Activated naive CD4-positive, alpha-beta T cell treated with anti-CD3 and anti-CD28 coated beads, Interleukin-2, amount 50 U/mL, for 24 hours (primary cell): ENCODE results near the gene EPN1.
A peak's percentile ranks its signal among the peaks of the same experiment; 100 is the strongest.

Source experiments
- H3K27ac Mint-ChIP-seq: one replicate; pipeline ENCODE4 v1.8.0; 2021; ENCODE audit warnings: mild to moderate bottlenecking, mixed read lengths
- H3K27me3 Mint-ChIP-seq: one replicate; pipeline ENCODE4 v1.8.0; 2021; ENCODE audit warnings: mixed read lengths
- H3K36me3 Mint-ChIP-seq: one replicate; pipeline ENCODE4 v1.8.0; 2021; ENCODE audit warnings: mixed read lengths
- H3K4me1 Mint-ChIP-seq: one replicate; pipeline ENCODE4 v1.8.0; 2021; ENCODE audit warnings: mixed read lengths
- H3K4me3 Mint-ChIP-seq: one replicate; pipeline ENCODE4 v1.8.0; 2021; ENCODE audit warnings: mild to moderate bottlenecking, mixed read lengths
- H3K9me3 Mint-ChIP-seq: one replicate; pipeline ENCODE4 v1.8.0; 2021; ENCODE audit warnings: mixed read lengths

Gene EPN1

DNA sequence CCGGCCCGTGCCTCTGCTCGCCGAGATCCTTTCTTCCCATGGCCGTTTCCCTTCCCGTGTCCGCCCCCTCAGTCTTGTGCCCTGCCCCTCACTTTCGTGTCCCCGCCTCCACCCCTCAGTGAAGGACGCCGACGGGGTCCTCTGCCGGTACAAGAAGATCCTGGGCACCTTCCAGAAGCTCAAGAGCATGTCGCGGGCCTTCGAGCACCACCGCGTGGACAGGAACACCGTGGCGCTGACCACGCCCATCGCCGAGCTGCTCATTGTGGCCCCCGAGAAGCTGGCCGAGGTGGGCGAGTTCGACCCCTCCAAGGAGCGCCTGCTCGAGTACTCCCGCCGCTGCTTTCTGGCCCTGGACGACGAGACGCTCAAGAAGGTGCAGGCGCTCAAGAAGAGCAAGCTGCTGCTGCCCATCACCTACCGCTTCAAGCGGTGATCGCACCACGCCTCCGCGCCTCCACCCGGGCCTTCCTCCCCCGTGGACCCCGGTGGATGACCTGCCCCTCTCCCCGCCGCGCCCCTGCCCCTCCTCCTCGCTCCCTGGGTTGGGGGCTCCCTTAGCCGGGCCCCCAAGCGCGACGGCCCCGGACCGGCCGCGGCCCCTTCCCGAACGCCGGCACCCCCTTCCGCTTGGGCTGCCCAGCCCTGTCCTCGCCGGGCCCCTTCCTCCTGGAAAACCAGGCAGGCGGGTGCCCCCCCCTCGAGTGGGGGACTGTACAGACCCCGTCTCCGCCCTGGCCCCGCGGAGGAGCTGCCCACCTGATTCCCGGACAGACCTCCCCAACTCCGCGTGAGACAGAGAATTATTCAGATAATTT, 22.5 kb upstream of the EPN1 start:
- H3K4me1 Mint-ChIP-seq = peaks cover 35% of the 10 kb centered on the region

DNA sequence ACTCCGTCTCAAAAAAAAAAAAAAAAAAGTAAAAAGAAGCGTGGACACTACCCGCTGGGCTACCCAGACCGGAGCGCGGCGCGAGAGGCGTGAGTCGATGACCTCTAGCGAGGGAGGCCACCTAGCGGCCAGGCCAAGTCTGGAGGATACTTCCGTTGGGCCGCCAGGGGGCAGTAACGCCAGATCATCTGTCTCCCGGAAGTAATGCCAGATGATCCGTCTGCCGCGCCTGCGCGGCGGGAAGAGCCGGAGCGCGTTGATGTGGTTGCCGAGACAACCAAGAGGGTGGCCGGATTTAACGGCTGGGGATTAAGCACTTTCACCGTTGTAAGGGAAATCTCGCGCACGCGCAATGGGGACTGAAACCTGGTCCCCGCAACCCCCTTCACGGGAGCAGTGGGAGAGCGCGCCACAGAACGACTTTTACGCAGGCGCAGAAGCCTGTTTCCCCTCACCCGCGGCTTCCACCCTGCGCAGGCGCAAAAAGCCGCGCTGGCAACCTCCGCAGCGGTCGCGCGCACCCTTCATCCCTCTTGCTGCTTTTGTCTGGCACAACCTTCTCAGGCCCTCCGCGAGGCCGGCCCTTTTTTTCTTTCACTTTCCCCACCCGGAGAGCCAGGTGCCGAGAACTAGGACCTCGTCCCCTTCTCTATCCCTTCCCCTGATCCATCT, 21.2 kb upstream of the EPN1 start:
- Mint-ChIP-seq H3K9me3 (no peaks in the 10 kb centered on the region), H3K27ac (peak overlapping the region; percentile 97), H3K4me1 (peaks cover 40% of the 10 kb centered on the region), H3K27me3 (no peaks in the 10 kb centered on the region), H3K36me3 (peaks cover 7% of the 10 kb centered on the region), H3K4me3 (peak overlapping the region; percentile 93)

More for the DNA sequence above, 22.5 kb upstream of the EPN1 start:
- Mint-ChIP-seq H3K36me3 (peaks cover 7% of the 10 kb centered on the region), H3K4me3 (no peak overlapping the region), H3K27me3 (no peaks in the 10 kb centered on the region), H3K27ac (no peak overlapping the region), H3K9me3 (no peaks in the 10 kb centered on the region)

DNA sequence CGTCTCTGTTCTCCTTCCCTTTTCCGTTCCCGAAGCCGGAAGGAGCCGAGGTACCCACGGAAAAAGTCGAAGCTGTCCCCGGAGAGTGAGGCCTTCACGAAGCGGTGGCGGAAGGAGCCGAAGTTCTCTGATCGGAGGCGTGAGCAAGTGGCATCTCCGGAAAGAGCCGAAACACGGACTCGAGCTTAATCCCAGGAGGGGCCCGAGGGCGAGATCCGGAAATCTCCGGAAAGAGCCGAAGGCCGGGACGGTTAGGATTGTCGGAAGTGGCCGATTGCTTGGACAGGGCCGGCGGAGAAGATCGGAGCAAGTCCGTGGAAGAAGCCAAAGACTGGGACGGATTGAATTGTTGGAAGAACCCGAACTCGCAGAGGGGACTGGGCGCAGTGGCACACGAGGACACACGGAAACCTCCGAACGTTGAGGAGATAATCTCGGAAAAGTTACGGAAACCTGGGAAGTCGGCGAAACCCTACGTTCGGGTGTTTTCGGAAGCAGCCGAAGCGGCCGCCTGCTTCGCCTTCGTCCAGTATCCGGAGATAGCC, 20.6 kb upstream of the EPN1 start:
- no peaks in the 10 kb centered on the region for H3K9me3 Mint-ChIP-seq
- H3K27ac Mint-ChIP-seq = peak overlapping the region; percentile 97
- peak overlapping the region; percentile 93 for H3K4me3 Mint-ChIP-seq
- H3K36me3 Mint-ChIP-seq = peaks cover 7% of the 10 kb centered on the region
- H3K27me3 Mint-ChIP-seq = no peaks in the 10 kb centered on the region
- H3K4me1 Mint-ChIP-seq = peaks cover 39% of the 10 kb centered on the region

DNA sequence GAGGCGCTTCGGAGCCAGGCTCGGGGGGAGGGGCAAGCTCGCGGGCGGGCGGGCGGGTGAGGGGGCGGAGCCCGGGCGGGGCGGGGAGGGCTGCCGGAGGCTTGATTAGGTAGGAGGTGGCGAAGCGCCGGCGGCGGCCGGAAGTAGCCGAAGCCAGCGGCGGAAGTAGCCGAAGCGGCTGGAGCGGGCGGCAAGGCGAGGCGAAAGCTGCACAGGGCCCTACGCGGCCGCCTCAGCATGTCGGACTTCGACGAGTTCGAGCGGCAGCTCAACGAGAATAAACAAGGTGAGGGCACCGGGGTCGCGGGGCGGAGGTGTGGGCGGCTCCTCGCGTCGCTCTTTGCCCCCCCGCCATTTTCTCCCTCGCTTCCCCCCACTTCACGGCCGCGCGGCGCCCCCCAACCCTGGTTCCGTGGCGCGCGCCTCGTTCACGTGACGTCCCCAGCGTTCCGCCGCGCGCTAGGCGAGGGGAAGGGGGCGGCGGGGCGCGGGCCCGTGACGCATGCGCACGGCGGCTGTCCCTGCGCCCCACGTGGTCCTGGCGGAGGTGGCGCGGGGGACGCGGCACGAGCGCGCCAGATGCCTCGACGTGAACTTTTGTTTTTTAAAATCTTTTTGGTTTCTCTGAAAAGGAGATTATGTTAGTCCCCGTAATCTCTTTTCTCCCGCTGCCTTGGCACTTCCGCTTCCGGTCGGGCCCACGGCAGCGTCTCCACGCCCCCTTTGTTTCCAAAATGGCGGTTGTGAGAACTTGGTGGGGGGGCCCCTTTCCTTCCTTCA, 20.0 kb upstream of the EPN1 start, which contains the start of gene U2AF2:
Gene U2AF2 (plus strand): TSS at position 168 of the 780 bp plus-strand sequence. CDS start 70 bp downstream, at position 238.
- Mint-ChIP-seq H3K4me1 (peaks cover 39% of the 10 kb centered on the region), H3K27ac (peak within 1 kb of the TSS; percentile 99), H3K4me3 (peak within 1 kb of the TSS; percentile 93), H3K27me3 (no peaks in the 10 kb centered on the region), H3K36me3 (peaks cover 7% of the 10 kb centered on the region), H3K9me3 (no peaks in the 10 kb centered on the region)

DNA sequence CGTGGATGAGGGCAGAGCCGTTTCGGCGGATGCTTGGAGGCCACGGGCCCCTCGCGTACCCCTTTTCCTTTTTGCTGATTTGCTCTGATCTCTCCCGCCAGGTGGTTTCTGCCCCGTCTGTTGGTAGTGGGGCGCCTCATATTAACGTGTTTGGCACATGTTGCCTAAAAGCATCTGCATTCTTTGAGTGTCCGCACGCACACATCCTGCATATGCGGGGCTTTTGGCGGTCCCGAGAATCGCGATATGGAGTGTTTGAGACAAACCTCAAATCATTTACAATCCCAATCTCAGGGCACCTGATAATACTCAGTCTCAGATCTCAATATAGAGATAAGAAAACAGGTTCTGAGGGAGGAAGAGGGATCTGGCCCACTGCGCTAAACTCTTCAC, 19.4 kb upstream of the EPN1 start:
- Mint-ChIP-seq H3K9me3 (no peaks in the 10 kb centered on the region), H3K4me1 (peaks cover 40% of the 10 kb centered on the region), H3K27me3 (no peaks in the 10 kb centered on the region), H3K27ac (peak overlapping the region; percentile 99), H3K36me3 (peaks cover 7% of the 10 kb centered on the region), H3K4me3 (peak overlapping the region; percentile 93)

DNA sequence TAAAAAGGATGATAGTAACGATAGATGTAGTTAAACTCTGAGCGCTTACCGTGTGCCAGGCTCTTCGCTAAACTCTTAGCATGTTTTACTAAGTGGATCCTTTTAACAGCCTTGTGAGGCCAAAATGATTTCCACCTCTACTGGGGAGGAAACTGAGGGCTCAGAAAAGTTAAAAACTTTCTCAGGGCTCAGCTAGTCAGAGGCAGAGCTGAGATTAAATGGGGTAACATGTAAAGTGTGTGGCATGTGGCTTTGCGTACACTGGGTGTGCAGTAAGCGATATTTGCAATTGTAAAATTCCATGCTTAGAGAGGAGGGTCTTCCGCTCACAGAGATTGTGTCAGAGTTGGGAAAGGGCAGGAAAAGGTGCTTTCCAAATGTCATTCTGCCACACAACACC, 18.5 kb upstream of the EPN1 start:
- peaks cover 36% of the 10 kb centered on the region for H3K4me1 Mint-ChIP-seq
- peaks cover 7% of the 10 kb centered on the region for H3K36me3 Mint-ChIP-seq
- H3K9me3 Mint-ChIP-seq = no peaks in the 10 kb centered on the region

DNA sequence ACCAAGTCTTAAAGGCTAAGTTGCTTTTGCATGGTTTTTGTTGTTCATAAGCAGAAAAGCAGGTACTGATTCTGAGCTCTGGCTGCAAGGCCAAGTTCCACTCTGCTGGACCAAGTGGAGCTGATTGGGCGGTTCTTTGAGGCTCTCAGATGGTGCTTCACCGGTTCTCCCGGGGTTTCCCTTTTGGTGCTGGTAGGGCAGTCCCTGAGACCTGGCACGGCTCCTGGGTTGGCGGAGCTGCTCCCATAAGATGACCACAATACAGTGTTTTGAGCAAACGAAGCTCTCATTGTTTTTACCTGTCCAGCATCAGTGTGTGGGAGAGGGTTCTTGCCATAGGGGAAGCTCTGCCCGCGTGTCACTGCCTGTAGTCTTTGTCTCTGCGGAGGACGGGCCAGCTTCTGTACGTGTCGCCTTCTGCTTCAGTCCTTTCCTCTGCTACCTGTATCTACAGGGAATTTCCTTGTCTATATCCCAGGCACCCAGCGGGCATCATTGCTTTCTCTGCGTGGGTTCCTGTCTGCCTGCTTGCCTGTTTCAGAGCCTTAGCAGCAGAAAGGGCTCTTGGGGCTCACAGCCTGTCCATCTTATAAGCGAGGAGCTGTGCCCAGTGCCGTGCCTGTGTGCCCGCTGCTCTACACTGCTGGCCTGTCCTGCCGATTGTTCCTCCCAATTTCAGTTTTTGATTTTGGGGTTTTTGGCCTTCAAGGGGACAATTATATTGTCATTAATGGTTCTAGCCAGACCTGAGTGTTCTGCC, 17.9 kb upstream of the EPN1 start:
- H3K36me3 Mint-ChIP-seq = peaks cover 10% of the 10 kb centered on the region
- H3K4me3 Mint-ChIP-seq = peak overlapping the region; percentile 93
- peaks cover 42% of the 10 kb centered on the region for H3K4me1 Mint-ChIP-seq

More for the DNA sequence above, 18.5 kb upstream of the EPN1 start:
- H3K27ac Mint-ChIP-seq = peak overlapping the region; percentile 99
- peak overlapping the region; percentile 93 for H3K4me3 Mint-ChIP-seq
- no peaks in the 10 kb centered on the region for H3K27me3 Mint-ChIP-seq

DNA sequence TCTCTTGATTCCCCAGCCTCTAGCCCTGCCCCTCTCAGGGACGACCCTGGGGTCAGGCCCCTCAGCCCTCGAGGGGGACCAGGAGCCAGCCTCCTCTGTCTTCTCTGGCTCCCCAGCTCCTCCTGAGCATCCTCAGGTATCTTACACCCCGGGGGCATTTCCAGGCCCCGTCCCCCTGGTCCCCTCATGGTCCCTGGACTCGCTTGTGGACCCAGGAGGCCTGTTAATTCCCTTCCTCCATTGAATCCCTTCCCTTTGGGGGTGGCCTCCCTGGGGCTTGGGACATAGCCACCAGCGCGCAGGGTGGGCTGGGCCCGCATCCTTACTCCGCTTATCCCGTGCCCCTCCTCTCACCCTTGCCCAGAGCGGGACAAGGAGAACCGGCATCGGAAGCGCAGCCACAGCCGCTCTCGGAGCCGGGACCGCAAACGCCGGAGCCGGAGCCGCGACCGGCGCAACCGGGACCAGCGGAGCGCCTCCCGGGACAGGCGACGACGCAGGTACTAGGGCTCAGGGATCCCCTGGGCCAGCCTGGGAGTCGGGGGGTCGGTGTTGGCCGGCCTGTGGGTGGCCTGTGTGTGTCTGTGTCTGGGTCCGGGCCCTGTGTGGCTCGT, 16.1 kb upstream of the EPN1 start:
- peaks cover 16% of the 10 kb centered on the region for H3K36me3 Mint-ChIP-seq
- peak overlapping the region; percentile 93 for H3K4me3 Mint-ChIP-seq

More for the DNA sequence above, 17.9 kb upstream of the EPN1 start:
- Mint-ChIP-seq H3K27ac (peak overlapping the region; percentile 85), H3K27me3 (no peaks in the 10 kb centered on the region), H3K9me3 (no peaks in the 10 kb centered on the region)

DNA sequence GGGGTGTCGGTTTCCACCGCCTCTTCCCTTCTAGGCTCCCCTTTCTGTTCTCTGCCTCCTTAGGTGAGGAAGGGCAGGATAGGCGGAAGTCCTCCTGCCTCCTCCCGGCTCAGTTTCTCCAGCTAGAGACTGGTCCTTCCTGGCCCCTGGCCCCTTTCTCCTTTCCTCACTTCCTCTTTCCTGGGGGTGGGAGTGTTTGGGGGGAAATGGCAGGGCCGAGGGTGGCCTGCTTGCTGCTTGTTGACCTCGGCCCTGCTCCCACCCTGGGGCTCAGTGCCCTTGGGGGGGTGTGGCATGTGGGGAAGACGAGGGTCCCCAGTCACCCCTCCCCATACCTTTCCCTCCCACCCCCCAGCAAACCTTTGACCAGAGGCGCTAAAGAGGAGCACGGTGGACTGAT, 15.2 kb upstream of the EPN1 start:
- H3K36me3 Mint-ChIP-seq = peaks cover 16% of the 10 kb centered on the region
- H3K27ac Mint-ChIP-seq = peak overlapping the region; percentile 92
- no peaks in the 10 kb centered on the region for H3K9me3 Mint-ChIP-seq
- peaks cover 58% of the 10 kb centered on the region for H3K4me1 Mint-ChIP-seq
- H3K4me3 Mint-ChIP-seq = peak overlapping the region; percentile 51
- H3K27me3 Mint-ChIP-seq = no peaks in the 10 kb centered on the region

More for the DNA sequence above, 16.1 kb upstream of the EPN1 start:
- Mint-ChIP-seq H3K27ac (peak overlapping the region; percentile 92), H3K27me3 (no peaks in the 10 kb centered on the region), H3K9me3 (no peaks in the 10 kb centered on the region), H3K4me1 (peaks cover 55% of the 10 kb centered on the region)

DNA sequence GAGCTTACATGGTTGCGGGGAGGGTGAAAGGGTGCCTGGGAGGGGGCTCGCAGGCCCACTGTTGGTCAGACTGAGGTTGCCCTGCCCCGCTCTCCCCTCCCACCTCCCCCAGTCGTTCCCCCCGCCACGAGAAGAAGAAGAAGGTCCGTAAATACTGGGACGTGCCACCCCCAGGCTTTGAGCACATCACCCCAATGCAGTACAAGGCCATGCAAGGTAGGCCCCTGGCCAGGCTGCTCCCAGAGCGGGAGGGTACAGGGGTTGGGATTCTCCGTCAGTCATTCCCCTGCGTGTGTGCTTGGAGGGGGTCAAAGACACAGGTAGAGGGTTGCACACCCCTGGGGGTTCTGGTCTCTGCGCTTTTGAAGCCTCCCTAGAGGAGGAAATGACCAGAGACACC, 14.6 kb upstream of the EPN1 start:
- peaks cover 16% of the 10 kb centered on the region for H3K36me3 Mint-ChIP-seq
- H3K27ac Mint-ChIP-seq = peak overlapping the region; percentile 17
- no peak overlapping the region for H3K4me3 Mint-ChIP-seq
- no peaks in the 10 kb centered on the region for H3K27me3 Mint-ChIP-seq
- H3K4me1 Mint-ChIP-seq = peaks cover 58% of the 10 kb centered on the region
- H3K9me3 Mint-ChIP-seq = no peaks in the 10 kb centered on the region

DNA sequence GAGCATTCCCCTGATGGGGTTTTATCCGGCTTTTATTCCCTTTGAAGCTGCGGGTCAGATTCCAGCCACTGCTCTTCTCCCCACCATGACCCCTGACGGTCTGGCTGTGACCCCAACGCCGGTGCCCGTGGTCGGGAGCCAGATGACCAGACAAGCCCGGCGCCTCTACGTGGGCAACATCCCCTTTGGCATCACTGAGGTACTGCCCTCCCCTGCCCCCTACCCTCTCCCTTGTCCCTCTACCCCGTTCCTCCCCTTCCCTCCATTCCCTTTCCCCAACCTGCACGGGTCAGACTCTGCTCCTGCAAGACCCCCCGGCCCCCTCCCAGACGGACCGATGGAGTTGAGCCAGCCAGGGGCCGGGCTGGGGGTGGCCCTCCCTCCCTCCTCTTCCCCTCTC, 14.0 kb upstream of the EPN1 start:
- peaks cover 55% of the 10 kb centered on the region for H3K4me1 Mint-ChIP-seq
- no peaks in the 10 kb centered on the region for H3K27me3 Mint-ChIP-seq
- H3K9me3 Mint-ChIP-seq = no peaks in the 10 kb centered on the region
- peaks cover 13% of the 10 kb centered on the region for H3K36me3 Mint-ChIP-seq
- no peak overlapping the region for H3K27ac Mint-ChIP-seq
- H3K4me3 Mint-ChIP-seq = no peak overlapping the region

DNA sequence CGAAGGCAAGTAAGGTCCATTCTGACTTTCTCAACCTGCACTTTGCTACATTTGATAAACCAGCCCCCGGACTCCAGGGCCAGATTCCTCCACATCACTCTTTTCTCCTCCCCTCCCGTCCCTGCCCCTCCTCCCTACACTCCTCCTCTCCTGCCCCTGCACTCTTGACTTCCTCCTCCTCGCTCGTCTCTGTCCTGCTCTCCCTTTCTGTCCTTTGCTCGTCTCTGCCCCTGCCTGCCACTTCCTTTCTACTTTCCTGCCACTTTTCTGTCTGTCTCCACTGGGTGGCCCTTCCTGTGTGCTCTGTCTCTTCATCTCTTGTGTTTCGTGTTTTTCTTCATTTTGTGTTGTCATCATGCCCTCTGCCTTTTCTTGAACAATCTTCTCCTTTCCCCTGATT, 13.2 kb upstream of the EPN1 start:
- H3K4me3 Mint-ChIP-seq = peak overlapping the region; percentile 43
- H3K27me3 Mint-ChIP-seq = no peaks in the 10 kb centered on the region
- H3K4me1 Mint-ChIP-seq = peaks cover 55% of the 10 kb centered on the region
- peaks cover 9% of the 10 kb centered on the region for H3K36me3 Mint-ChIP-seq
- peak overlapping the region; percentile 51 for H3K27ac Mint-ChIP-seq
- no peaks in the 10 kb centered on the region for H3K9me3 Mint-ChIP-seq

DNA sequence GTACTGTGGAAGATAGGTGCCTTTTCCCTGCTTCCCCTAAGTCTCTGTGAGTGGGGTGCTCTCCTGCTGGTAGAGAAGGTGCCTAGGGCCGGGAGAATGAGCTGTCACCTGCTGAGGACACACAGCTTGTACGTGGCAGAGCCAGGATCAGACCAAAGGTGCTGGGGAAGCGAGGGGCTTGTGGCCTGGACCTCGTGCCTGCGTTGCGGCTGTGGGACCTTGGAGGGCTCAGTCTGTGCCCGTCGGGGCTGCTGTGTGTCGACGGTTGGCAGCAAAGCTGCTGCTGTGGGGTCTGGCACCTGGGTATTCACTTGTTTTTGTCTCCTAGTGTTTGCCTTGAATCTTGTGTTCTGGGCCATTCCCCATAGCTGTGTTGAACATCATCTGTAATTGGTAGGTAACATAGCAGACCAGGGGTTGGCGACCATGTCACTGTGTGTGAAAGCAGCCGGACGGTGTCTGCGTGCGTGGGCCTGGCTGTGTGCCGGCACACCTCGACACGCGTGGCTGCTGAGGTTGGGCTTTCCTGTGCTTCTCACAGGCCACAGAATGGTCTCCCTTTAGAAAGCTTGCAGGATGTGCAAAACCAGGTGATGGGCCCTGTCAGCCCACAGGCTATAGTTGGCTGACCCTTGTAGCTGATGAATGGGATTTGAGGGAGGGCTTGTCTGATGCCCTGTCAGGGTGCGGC, 11.0 kb upstream of the EPN1 start:
- Mint-ChIP-seq H3K27ac (no peak overlapping the region), H3K4me3 (no peak overlapping the region), H3K4me1 (peaks cover 40% of the 10 kb centered on the region), H3K9me3 (no peaks in the 10 kb centered on the region), H3K36me3 (peaks cover 9% of the 10 kb centered on the region), H3K27me3 (no peaks in the 10 kb centered on the region)
